SU-DHL-6 (cell line): ENCODE data around the gene GALNT12.

Experiments used
- H2AFZ ChIP-seq: fragments of 200-600 bp; sonication (generic); 2 replicates; pipeline ENCODE4 v1.6.1; 2014; ENCODE audit warnings: low read depth, mild to moderate bottlenecking, moderate library complexity, mixed read lengths, antibody characterized with exemption, low read length; ENCODE audit not compliant: severe bottlenecking
- H3F3A ChIP-seq: fragments of 200-600 bp; shearing (Covaris generic); 2 replicates; pipeline ENCODE4 v1.6.0; 2016; ENCODE audit warnings: antibody characterized with exemption, mild to moderate bottlenecking; ENCODE audit not compliant: insufficient read depth
- H3K27ac ChIP-seq: fragments of 200-600 bp; sonication (generic); 2 replicates; pipeline ENCODE4 v1.5.1; 2016; ENCODE audit warnings: low read depth, mild to moderate bottlenecking, low read length, moderate library complexity, mixed read lengths
- H3K27me3 ChIP-seq: fragments of 200-600 bp; sonication (generic), shearing (Covaris generic); 2 replicates; pipeline ENCODE4 v1.6.0; 2014; ENCODE audit warnings: mild to moderate bottlenecking, low read length
- H3K36me3 ChIP-seq: fragments of 200-600 bp; sonication (generic); 2 replicates; pipeline ENCODE4 v1.6.1; 2014; ENCODE audit warnings: mild to moderate bottlenecking, low read length, mixed read lengths
- H3K4me2 ChIP-seq: fragments of 300-600, 200-600 bp; shearing (Covaris generic), sonication (generic); 2 replicates; pipeline ENCODE4 v1.6.0; 2014; ENCODE audit warnings: low read length, low read depth, mild to moderate bottlenecking; ENCODE audit not compliant: poor library complexity, severe bottlenecking
- H3K4me3 ChIP-seq: fragments of 200-600 bp; sonication (generic); 2 replicates; pipeline ENCODE4 v1.5.1; 2014; ENCODE audit warnings: antibody characterized with exemption, low read length, mild to moderate bottlenecking, mixed read lengths; ENCODE audit not compliant: insufficient read depth, poor library complexity, severe bottlenecking
- H3K79me2 ChIP-seq: fragments of 200-600 bp; sonication (generic); 2 replicates; pipeline ENCODE4 v1.6.1; 2014; ENCODE audit warnings: mild to moderate bottlenecking, low read length, moderate library complexity; ENCODE audit not compliant: insufficient read depth
- H3K9ac ChIP-seq: fragments of 200-600 bp; sonication (generic); 2 replicates; pipeline ENCODE4 v1.7.0; 2014; ENCODE audit warnings: mild to moderate bottlenecking, low read length
- H3K9me2 ChIP-seq: fragments of 200-600 bp; sonication (generic); replicated peaks from 2 replicates; pipeline ENCODE4 v1.6.1; 2014; ENCODE audit warnings: low read length; ENCODE audit not compliant: insufficient read depth
- H3K9me3 ChIP-seq: fragments of 200-600 bp; sonication (generic); 2 replicates; pipeline ENCODE4 v1.6.1; 2014; ENCODE audit warnings: low read length, mixed read lengths; ENCODE audit not compliant: insufficient read depth
- H4K20me1 ChIP-seq: fragments of 200-600 bp; sonication (generic); 2 replicates; pipeline ENCODE4 v1.6.1; 2014; ENCODE audit warnings: low read depth, mild to moderate bottlenecking, antibody characterized with exemption, low read length, moderate library complexity, mixed read lengths
- CTCF ChIP-seq: fragments of 200-600 bp; sonication (generic); IDR thresholded peaks from one replicate; pipeline ENCODE4 v1.5.1; 2017; ENCODE audit warnings: antibody characterized with exemption, mild to moderate bottlenecking, low read length, moderate library complexity; ENCODE audit not compliant: insufficient read depth, poor library complexity, severe bottlenecking
- EZH2phosphoT487 ChIP-seq: fragments of 200-600 bp; sonication (generic), shearing (Covaris generic); conservative IDR thresholded peaks from 2 replicates; pipeline ENCODE4 v1.6.1; 2018; ENCODE audit warnings: mild to moderate bottlenecking, antibody characterized with exemption, low read length, moderate library complexity, mixed read lengths

The GALNT12 gene

GRCh38 chr9:98869078-98869745 lies 61.7 kb downstream of the GALNT12 start:
- Histone ChIP-seq H4K20me1 (no peaks in the 10 kb centered on the region), H3K79me2 (no peaks in the 10 kb centered on the region), H3F3A (no peaks in the 10 kb centered on the region), H3K9me3 (no peaks in the 10 kb centered on the region), H2AFZ (no peak overlapping the region), H3K27me3 (0 out of 2 replicates have a peak, but pooled peaks cover 3% of the 10 kb centered on the region), H3K27ac (no peak overlapping the region), H3K9me2 (no peaks in the 10 kb centered on the region), H3K9ac (no peak overlapping the region), H3K4me2 (no peak overlapping the region), H3K36me3 (no peaks in the 10 kb centered on the region), H3K4me3 (no peak overlapping the region)
- TF ChIP-seq CTCF = no peak
- no peak for TF ChIP-seq EZH2phosphoT487

- H3F3A ChIP-seq = no peaks in the 10 kb centered on the region
- H3K36me3 ChIP-seq = no peaks in the 10 kb centered on the region
- H3K4me2 ChIP-seq = no peak overlapping the region
- no peaks in the 10 kb centered on the region for H3K9me3 ChIP-seq
- H3K4me3 ChIP-seq = no peak overlapping the region
- H3K27ac ChIP-seq = no peak overlapping the region
- H4K20me1 ChIP-seq = no peaks in the 10 kb centered on the region
- 0 out of 2 replicates have a peak, but pooled peaks cover under 1% of the 10 kb centered on the region for H3K27me3 ChIP-seq
- no peak overlapping the region for H2AFZ ChIP-seq
- no peak overlapping the region for H3K9ac ChIP-seq
- H3K9me2 ChIP-seq = no peaks in the 10 kb centered on the region
- TF ChIP-seq CTCF = no peak
- TF ChIP-seq EZH2phosphoT487 = no peak
- H3K79me2 ChIP-seq = no peaks in the 10 kb centered on the region
These were observed 62.4 kb downstream of the GALNT12 start for GRCh38 chr9:98869866-98870265.

GRCh38 chr9:98870782-98871557 lies 63.5 kb downstream of the GALNT12 start:
- H2AFZ ChIP-seq = no peak overlapping the region
- H3K9ac ChIP-seq = no peak overlapping the region
- TF ChIP-seq CTCF (no peak), EZH2phosphoT487 (no peak)
- H3K36me3 ChIP-seq = no peaks in the 10 kb centered on the region
- no peaks in the 10 kb centered on the region for H3K79me2 ChIP-seq
- H3K4me3 ChIP-seq = no peak overlapping the region
- H3F3A ChIP-seq = no peaks in the 10 kb centered on the region
- H3K27ac ChIP-seq = no peak overlapping the region
- H4K20me1 ChIP-seq = no peaks in the 10 kb centered on the region
- no peaks in the 10 kb centered on the region for H3K27me3 ChIP-seq
- H3K9me3 ChIP-seq = no peaks in the 10 kb centered on the region
- H3K9me2 ChIP-seq = no peaks in the 10 kb centered on the region
- H3K4me2 ChIP-seq = no peak overlapping the region
